ENCODE data around the gene EIF3I. TPM values are rescaled to one million over a fixed set of nuclear protein-coding genes. Genes with fewer than 3 reads are reported as not detected.
A peak's percentile ranks its signal among the peaks of the same experiment; 100 is the strongest.

Gene EIF3I
- total and polyA plus RNA-seq, 2 of the 13 experiments (the other 11 are each of a cell fraction or from before 2014, with no cell fraction given) = 210 to 223 TPM

- Histone ChIP-seq H3K36me3 (replicated peaks in 1 of 2; ENCODE audit: control insufficient read depth in 1 of 2, insufficient read depth in 2 of 2, low read length in 2 of 2) (no peaks in the 10 kb centered on the region), H3K9ac (ENCODE audit: insufficient read depth, low read depth, low read length) (peak overlapping the region; percentile 76), H3K79me2 (ENCODE audit: insufficient read depth, low read length) (no peaks in the 10 kb centered on the region), H3K4me3 (replicated peaks in 1 of 3; ENCODE audit: insufficient read depth in 1 of 3, low read depth in 2 of 3, low read length in 3 of 3) (peak overlapping the region; percentile 8 to 53 (median 38); a peak in 5 of 6 replicates), H3K4me2 (ENCODE audit: low read depth, low read length) (peak overlapping the region; percentile 91), H4K20me1 (ENCODE audit: insufficient read depth, low read length) (no peaks in the 10 kb centered on the region), H3K27me3 (ENCODE audit: control insufficient read depth in 1 of 2, insufficient read depth in 2 of 2, low read length in 2 of 2) (no peaks in the 10 kb centered on the region), H2AFZ (ENCODE audit: low read length) (no peak overlapping the region), H3K9me3 (ENCODE audit: low read length) (no peaks in the 10 kb centered on the region), H3K27ac (ENCODE audit: extremely low read length, insufficient read depth, low read length) (peak overlapping the region; percentile 92), H3K4me1 (ENCODE audit: insufficient read depth, low read length) (peaks cover 98% of the 10 kb centered on the region)
- 0% methylated on average over 9 of the region's 9 CpGs for WGBS (ENCODE audit: low lambda C conversion rate)
- CTCF ChIA-PET (ENCODE audit: low intra/inter-chr PET ratio, low total read pairs) = no interaction called here
- POLR2A ChIA-PET = interaction anchor here (0.8 to 7.1 kb wide), 27 partner anchors 7 to 144 kb away, joined by 3 to 48 read pairs (median 7); partner anchors contain the start of genes BSDC1, HDAC1, KPNA6 and MARCKSL1
- peak; percentile 91 for DNase-seq (ENCODE audit: low spot score)
- BruUV-seq (replicated peaks) = no TSS peak
- intact Hi-C loops (cut with micrococcal nuclease; ENCODE audit: unreplicated experiment) = no loop called here
- peak; percentile 51 for ATAC-seq
- peak; percentile 90 for FAIRE-seq
- in situ Hi-C loops (cut with HindIII; ENCODE audit: extremely low pct_ligation_motif_present, low pct_unique_long_range_greater_than_20kb) = no loop called here
- no peak for TF ChIP-seq ZNF749 (CRISPR knock-in tag; IDR thresholded peaks at IDR 0.05; ENCODE audit: borderline replicate concordance)
- peak; percentile 74; the same call in 1 of the 2 replicates for TF ChIP-seq KAT8 (CRISPR knock-in tag; IDR thresholded peaks at IDR 0.05)
- TF ChIP-seq JDP2 (CRISPR knock-in tag; IDR thresholded peaks at IDR 0.05; ENCODE audit: borderline replicate concordance) = no peak
- TF ChIP-seq CAMTA2 (CRISPR knock-in tag; IDR thresholded peaks at IDR 0.05; ENCODE audit: borderline replicate concordance) = no peak
- peak; percentile 89 for TF ChIP-seq ZNF691 (CRISPR knock-in tag; IDR thresholded peaks at IDR 0.05; ENCODE audit: borderline replicate concordance, low read depth)
- TF ChIP-seq ZNF44 (CRISPR knock-in tag; IDR thresholded peaks at IDR 0.05) = peak; percentile 62; the same call in 1 of the 2 replicates
- TF ChIP-seq ZBTB44 (CRISPR knock-in tag; IDR thresholded peaks at IDR 0.05) = no peak
- no peak for TF ChIP-seq FLYWCH1 (CRISPR knock-in tag; IDR thresholded peaks at IDR 0.05)
- peak; percentile 60; the same call in 1 of the 2 replicates for TF ChIP-seq ZNF878 (CRISPR knock-in tag; IDR thresholded peaks at IDR 0.05)
- TF ChIP-seq ZNF616 (CRISPR knock-in tag; IDR thresholded peaks at IDR 0.05; ENCODE audit: low read depth) = no peak
- TF ChIP-seq SMYD3 (CRISPR knock-in tag; IDR thresholded peaks at IDR 0.05) = peak; percentile 86; the same call in 1 of the 2 replicates
- no peak for TF ChIP-seq ZBTB49 (CRISPR knock-in tag; IDR thresholded peaks at IDR 0.05; ENCODE audit: borderline replicate concordance)
- no peak for TF ChIP-seq ATF4 (CRISPR knock-in tag; IDR thresholded peaks at IDR 0.05)
- peak; percentile 81; the same call in 1 of the 2 replicates for TF ChIP-seq ZNF414 (CRISPR knock-in tag; IDR thresholded peaks at IDR 0.05)
Measured at GRCh38 chr1:32249831-32250525, 27.8 kb downstream of the EIF3I start.

Data from HepG2 (cell line).